ENCODE data around the gene BANP.

BANP gene

DNA sequence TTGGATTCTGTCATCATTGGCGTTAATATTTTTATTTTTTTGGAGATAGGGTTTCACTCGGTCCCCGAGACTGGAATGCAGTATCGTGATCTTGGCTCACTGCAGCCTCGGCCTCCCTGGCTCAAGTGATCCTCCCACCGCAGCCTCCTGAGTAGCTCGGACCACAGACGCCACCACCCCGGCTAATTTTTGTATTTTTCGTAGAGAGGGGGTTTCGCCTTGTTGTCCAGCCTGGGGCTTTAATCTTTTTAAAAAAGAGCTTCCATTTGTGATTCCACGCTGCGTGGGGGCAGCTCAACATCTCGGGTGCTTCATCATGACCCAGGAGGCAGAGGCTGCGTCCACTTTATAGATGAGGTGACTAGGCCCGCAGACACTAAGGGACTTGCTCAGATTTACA lies 1.5 kb downstream of the BANP start:
- DNase-seq: no peak

DNA sequence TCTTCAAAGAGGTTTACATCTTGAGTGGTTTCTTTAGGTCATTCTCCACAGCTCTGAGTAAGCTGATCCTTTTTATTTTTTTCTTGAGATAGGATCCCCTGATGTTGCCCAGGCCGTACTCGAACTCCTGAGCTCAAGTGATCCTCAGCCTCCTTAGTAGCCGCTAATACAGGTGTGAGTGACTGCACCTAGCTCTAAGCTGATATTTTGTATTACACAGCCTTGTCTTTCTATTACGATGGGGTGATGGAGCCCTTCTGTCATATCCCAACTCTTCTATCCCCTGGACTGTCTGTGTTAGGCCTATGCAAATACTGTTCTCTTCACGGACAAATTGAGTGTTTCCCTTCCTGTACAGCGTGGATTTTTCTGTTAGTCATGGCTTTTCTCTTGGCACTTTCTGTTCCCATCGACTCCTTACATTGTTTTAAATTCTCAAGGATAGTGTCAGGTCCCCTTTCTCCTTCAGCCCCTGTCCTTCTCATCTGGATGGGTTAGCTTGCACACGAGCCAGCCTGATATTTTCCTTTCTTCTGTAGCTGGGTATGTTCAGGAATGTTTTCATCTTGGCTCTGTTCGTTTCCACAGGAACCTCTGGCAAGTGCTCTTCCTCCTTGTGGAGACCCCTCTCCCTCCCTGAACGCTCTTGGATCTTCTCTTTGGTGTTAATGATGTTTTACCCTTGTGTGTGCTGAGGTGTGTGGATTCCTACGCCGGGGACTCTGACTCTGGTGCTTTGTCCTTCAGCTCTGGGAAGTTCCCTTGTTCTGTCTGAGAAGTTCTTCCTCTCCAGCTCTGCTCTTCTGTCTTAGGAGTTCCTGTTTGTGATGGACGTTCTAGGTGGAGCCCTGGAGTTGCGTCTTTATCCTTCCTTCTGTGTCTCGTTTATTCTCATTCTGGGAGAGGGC lies 2.3 kb downstream of the BANP start:
- DNase-seq: no peak

DNA sequence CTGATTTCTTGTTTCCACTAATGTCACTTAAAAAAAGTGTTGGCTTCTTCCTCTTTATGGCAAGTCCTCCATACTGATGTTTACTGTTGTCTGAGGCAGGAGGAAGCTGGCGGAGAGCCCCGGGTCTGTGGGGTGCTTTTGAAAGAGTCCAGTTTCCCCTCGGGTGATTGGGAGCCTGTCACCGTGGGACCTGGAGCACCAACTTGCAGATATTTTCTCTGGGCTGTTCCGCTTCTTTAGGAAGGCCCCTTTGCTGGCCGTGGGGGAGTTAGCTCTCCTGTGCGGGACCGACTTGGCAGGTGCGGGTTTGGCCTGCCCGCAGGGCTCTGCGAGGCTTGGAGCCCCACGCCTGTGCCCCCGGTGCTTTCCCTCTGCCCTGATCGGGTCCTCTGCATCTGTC lies 3.1 kb downstream of the BANP start:
- DNase-seq: no peak

DNA sequence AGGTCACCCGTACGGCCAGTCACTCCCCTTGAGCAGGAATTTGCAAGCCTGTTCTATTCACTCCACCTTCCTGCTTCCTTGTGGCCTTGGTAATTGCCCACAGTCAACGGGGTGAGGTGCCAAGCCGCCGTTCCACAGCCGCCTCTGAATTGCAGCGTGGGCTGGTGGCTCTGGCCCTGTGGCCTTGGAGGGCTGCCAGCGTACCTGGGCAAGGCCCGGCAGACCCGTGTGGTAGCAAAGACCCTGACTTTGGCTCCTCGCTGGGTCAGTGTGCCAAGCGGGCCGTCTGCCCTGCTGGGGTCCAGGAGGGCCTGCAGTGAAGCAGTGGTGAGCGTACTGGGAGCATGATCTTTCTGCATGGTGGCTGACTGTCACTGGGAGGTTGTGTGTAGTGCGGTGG lies 3.6 kb downstream of the BANP start:
- DNase-seq: no peak

DNA sequence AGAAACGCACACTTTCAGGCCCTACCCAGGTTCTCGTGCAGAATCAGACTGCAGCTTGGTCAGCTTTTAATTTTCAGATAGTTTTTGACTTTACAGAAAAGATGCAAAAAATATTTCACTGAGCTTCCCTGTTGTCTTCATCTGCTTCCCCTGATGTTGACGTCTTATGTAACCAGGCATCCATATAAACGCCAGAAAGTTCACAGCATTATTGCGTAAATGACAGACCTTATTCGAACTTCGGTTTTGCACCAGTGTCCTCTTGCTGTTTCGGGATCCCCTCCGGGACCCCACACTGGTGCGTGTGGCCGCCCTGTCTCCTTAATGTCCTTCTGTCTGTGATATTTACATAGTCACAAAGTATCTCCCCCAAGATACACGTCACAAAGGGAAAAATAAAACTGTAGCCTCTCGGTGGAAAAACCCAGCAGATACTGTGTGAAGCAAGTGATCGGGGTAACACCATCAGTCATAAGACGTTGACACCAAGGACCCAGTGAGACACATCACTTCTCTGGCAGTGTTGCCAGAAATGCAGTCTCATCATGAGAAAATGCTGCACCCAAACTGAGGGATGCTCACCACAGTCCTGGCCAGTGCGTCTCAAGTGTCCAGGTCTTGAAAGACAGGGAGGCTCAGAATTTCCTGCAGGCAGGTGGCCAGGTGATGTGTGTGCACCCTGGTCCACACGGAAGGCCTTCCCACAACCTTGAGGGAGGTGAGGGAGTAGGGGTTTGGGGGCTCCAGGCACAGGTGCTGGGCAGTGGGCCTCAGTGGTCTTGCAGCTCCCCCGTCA lies 4.3 kb downstream of the BANP start:
- DNase-seq: no peak

DNA sequence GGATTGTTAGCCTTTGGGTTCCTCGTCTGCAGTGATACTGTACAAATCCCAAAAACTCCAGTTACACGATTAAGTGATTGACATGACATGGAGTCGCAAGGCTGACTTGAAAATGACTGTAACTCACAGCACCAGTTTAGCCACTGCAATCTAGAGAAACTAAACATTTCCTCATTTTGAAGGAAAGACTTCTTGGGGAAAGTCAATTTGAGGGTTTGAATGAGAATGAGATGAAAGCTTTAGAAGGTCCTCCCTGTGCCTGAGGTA lies 4.8 kb downstream of the BANP start:
- no peak for DNase-seq

DNA sequence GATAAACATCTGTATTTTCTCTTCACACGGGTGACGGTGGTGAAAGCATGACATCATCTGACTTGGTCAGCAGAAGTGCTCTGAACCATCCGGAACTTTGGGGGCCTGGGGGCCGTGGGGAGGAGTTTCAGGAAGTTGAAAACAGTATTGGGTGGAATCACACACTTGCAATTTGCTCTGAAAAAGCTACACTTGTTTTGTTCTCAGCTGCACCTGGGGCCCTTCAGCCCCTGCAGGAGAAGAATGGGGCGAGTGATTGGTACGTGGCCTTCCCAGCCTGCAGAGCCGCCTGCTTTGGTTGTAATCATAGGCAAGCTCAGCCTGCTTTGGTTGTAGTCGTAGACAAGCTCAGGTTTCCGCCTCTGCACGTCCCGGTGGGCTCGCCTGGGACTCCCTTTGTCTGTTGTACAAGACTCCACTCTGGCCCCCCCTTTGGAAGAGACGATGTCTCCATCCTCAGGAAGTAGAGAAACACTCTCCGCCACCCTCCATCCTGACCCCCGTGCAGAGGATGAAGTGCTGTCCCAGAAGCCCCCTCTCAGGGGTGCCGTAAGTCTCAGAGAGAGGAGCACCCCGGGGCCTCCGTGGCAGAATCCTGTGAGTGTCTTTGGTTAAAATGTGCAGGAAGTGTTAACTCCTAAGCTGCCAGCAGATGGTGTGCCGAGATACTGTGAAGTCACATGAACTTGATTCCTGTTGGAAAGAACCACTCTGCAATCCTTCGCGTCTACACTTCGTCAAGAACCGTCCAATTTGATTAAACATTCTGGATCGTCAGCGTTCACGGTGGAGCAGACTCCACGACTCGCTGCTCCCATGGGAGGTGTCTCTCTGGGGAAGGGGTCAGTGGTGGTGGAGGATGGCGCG lies 5.4 kb downstream of the BANP start:
- no peak for DNase-seq

DNA sequence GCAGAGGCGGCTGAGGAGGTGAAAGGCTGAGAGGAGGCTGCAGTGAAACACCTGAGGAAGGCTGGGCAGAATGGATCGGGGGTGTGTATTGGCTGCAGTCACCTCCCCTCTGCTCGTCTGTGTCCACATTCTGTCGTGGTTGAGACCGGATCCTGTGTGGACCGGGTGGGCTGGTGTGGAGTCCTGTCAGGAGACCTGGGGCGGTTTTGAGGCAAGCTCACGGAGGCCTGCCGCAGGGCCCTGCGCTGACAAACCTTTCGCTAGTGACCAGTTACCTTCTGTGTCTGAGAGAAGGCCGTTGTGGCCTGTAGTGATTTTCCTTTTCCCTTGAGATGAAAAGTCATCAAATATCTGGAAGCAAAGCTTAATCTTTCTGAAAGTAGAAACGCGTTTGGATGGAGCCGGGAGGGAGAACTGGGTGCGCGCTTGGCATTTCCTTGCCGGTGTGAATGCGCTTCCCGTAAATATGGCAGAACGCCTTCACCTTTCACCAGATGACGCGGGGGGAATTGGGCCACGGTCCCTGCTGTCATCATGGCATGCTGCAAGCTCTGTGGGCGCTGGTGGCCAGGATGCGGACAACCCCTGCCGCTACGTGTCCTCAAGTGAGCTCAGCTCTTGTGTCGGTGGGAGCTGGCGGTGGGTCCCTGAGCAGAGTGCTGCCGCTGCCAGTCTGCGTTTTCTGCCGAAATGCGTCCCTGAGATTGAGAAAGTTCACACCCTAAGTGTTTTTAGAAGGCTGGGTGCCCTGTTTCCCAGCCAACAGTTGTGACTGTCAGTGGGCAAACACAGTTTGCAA lies 6.3 kb downstream of the BANP start:
- DNase-seq: no peak

DNA sequence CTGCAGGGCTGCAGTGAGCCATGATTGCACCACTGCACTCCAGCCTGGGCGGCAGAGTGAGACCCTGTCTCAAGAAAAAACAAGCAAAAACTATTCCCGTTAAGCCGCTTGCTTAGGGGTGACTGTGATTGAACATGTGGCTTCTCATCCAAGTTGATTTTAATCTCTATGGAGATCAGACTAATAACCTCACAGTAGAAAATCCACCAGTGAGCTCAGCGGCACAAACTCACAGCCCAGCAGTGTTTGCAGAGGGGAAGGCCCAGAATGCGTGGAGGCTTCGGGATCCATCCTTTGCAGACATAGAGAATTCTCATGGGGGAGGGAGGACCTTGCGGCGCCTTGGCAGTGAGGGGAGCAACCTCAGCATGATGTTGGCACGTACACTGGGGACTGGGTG lies 7.4 kb downstream of the BANP start:
- DNase-seq: no peak

DNA sequence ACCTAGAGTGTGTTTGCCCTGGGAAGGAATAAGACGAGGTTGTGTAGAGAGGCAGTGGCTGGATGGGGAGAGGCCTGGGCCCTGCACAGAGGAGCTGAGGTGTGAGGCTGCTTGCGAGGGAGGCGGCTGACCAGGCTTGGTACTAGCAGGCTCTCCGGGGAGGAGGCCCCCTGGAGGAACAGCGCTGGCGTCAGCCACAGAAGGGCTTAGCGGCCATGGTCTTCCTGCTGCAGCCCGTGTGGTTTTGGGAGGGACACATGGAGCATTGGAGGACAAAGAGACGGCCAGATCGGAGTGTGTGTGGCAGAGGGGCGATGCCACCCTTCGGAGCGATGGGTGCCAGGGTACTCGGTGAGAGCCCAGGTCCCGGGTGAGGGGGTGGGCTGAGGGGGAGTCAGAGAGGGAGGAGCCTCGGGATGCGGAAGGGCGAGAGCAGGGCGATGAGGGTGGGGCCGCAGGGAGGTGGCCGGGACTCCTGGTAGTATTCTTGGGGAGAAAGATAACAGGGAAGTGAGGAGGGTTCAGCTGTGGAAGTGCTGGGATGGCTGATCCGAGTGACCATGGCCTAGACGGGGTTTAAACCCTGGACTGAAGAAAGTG lies 8.3 kb downstream of the BANP start:
- no peak for DNase-seq

DNA sequence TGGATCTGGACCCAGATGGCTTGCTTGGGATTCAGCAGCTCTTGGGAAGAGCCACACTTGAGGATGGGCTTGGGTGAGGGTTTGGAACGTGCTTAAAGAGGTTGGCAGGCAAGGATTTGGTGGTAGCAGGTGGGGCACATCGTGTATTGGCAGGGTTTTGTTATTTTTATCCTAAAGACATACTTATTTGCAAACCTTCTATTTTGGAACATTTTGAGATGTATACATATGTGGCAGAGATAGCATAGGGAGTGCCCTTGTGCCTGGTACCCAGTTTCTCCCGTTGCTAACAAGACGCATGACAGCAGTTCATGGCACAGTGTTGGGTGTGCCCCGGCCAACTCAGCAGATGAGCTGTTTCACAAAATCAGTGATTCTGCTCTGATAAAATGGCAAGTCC lies 9.1 kb downstream of the BANP start:
- no peak for DNase-seq

DNA sequence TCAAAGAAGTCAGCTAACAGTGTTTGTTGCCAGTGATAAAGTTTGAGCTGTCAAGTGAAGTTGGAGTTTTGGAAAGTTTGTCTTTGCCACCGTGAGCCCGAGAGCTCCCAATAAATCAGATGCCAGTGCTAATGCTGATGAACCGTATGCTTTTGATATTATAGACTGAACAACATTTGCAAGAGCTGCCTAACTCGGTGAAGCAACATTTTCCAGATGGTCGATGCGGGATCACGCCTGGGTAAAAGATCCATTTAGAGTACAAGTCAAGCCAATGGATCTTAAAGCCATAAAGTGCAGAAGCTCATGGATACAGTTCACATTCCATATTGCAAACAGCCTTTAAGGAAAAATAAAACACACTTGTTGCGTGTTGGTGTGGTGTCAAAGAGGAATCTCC lies 9.6 kb downstream of the BANP start:
- DNase-seq: no peak

DNA sequence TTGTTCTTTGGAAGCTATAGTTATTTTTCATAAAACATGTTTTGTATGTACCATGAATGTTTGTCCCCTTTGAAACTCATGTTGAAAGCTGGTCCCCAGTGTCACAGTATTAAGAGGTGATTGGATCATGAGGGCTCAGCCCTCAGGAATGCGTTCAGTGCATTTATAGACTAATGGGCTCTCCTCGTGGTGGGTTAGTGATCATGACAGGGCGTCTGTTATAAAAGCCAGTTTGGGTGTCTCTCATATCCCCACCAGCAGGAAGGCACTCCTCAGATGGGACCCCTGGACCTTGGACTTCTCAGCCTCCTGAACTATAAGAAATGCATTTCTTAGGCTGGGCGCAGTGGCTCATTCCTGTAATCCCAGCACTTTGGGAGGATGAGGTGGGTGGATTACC lies 10.4 kb downstream of the BANP start:
- DNase-seq: no peak

DNA sequence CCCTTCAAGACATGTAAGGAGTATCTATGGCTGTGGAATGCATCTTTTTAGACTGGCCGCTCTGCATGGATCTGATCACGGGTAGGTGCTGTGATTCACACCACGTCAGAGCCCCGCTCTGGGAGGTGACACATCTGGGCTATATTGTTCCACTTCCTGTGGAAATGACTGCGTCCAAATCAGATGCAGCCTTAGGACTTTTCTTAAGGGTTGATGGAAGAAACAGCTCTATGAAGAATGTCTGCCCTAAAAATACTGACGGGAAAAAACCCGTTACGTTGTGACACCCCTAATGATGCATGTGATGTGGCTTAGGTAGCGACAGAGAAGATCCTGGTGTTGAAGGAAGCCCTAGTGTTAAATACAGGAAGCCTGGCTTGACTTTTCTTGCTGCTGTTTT lies 12.2 kb downstream of the BANP start:
- DNase-seq: no peak

DNA sequence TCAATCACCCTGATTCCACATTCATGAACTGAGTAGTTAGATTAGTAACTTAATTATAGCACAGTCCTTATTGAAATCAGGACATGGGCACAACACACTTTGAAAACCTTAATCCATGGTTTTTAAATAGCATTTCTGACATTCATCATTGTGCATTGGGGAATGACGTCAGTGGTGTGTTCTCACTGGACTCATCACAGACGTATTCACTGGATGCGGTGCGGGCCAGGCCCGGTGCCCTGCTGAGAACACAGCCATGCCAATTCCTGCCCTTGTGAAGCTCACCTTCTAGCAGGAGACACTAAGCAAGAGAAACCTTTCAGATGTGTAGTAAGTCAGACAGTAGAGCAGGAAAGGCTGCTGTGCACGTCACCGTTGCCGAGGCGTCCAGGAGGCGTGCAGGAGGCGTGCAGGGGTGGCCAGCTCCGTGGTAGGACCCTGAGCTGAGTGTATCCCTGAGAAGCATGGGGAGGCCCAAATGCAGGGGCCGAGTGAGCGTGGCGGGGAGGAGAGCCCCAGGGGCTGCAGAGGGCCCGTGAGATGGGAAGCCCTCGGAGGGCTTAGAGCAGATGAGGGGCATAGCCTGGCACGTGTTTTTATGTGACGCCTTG lies 12.9 kb downstream of the BANP start:
- DNase-seq: no peak

DNA sequence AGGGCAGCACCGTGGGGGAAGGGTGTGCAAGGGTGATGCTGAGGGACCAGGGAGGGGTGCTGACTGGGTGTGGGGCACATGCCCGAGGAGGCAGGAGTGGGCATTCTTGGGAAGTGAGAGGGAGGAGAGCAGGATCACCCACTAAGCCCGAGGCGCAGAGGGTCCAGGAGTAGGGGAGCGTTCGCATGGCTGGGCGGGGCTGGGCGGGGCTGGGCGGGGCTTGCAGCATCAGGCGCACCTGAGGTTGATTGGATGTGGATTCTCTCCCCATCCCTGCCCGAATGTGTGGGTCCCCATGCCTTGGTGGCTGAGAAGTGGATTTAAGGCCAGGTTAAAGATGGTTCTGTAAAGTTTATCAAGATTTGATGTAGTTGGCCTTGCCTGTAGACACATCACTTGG lies 14.2 kb downstream of the BANP start:
- DNase-seq: no peak

DNA sequence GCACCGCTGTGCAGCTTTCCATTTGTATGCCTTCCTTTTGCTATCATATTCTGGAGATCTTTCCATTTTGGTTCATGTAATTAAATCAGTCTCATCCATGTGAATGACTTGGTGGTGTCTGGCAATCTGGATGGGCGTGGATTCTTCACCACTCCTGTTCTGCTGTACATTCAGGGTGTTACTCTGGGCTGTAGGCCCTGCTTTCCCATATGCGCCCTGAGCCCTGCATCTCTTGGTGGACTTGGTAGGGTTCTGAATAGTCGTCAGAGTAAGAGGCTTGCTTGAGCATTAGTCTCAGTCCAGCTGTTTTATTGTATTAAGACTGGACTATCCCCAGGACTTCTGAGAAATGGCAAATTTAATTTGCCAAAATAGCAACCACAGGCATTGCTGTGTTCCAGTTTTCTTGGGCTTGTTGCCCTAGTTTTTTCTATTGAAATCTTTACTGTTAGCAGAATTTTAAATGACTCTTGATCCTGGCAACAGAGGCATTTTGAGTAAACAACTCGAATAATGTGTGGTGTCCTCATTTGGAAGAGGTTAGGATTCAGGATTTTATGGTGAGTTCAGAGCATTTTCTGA lies 14.9 kb downstream of the BANP start:
- peak; percentile 54 for DNase-seq

DNA sequence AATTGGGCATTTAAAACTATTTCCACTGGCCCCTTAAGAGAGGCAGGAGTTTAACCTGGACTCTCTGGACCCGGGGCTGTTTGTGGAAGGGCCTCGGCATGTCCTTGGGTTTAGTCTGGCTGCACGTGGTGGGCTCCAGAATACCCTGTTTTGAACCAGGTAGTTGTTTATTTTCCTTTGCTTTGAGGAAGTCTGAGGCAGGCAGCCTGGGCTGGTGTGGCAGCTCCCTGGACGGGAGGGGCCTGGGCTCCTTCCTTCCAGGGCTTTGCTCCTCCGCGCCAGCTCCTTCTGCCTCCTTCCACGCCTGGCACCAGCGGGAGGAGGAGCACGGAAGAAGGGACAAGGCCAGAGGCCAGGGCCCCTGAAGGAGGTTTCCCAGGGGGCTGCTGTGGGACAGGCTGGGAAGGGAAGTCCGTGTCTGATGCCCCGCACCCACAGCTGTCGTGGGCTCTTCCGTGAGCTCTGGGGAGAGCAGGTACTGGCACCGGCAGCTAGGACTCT lies 15.5 kb downstream of the BANP start:
- DNase-seq: peak; percentile 54

DNA sequence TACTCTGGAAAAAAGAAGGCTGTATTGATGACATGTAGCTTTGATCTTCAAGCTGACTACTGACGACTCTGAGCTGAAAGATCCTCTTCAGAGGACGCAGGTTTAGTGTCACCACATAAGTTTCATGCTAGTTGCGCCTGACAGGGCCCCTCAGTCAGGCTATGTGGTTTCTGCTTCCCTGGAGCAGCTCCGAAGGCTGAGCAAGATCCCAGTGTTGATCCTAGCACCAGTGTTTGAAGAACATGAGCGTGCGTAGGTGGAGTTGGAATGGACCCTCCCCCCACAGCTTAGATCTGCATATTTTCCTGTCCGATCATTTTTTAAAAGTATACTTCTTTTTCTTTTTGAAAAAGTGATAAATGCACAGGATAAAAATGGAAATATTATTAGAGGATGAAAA lies 17.3 kb downstream of the BANP start:
- DNase-seq: no peak

DNA sequence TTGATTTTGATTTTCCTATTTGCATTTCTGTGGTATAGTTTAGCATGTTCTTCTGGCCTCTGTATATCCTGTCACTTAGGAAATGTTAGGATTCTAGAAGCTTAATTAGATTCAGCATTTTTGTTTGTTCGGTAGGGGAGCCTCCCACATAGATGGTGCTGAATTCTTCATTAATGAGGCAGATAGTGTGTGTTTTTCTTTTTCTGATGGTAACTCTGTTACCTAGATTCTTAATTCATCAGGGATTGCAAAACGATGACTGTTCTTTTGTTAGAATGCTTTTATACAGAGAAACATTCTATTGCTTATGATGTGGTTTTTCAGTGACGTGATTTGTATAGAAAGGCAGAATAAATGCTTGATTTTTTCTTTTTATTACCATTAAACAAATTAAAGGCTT lies 19.0 kb downstream of the BANP start:
- no peak for DNase-seq

DNA sequence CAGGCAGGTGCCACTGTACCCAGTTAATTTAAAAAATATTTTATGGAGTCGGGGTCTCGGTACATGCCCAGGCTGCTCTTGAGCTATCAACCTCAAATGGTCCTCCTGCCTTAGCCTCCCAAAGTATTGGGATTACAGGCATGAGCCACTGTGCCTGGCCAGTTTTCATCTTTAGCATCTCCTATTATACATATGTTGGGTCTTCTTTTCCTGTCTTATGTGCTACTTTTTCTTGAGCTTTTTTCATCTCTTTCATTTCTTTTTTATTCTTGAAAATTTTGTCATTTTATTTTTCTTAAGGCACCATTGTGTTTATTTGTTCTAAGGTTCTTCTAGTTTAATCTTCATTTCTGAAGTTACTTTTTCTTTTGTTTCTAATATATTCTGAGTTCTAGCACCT lies 20.7 kb downstream of the BANP start:
- no peak for DNase-seq

Data from midbrain (tissue), 1 donor.